Sigmoid colon (tissue), 7 donors: ENCODE data around the gene PRSS56. TPM values are rescaled to one million over a fixed set of nuclear protein-coding genes. Genes with fewer than 3 reads are reported as not detected.

Experiments used
- DNase-seq: peaks from one replicate; pipeline ENCODE4 v3.0.0-alpha.2; 2019
- H3K27ac ChIP-seq, 4 donors: fragments of 200-600 bp; sonication (generic); one replicate each; pipeline ENCODE4 v1.5.1; 2016 to 2019; ENCODE audit warnings: mild to moderate bottlenecking in 1 of 4
- H3K27me3 ChIP-seq, 3 donors: fragments of 200-600 bp; sonication (generic); one replicate each; pipeline ENCODE4 v1.5.1; 2019; ENCODE audit warnings: mild to moderate bottlenecking in 1 of 3
- H3K36me3 ChIP-seq, 4 donors: fragments of 200-600 bp; sonication (generic); one replicate each; pipeline ENCODE4 v1.5.1; 2016 to 2019
- H3K4me1 ChIP-seq, 4 donors: fragments of 200-600 bp; sonication (generic); one replicate each; pipeline ENCODE4 v1.5.1; 2017 to 2019
- H3K4me3 ChIP-seq, 4 donors: fragments of 200-600 bp; sonication (generic); one replicate each; pipeline ENCODE4 v1.5.1; 2017 to 2019; ENCODE audit warnings: mild to moderate bottlenecking in 2 of 4, moderate library complexity in 1 of 4
- H3K9me3 ChIP-seq, 4 donors: fragments of 200-600 bp in 3 of 4; sonication (generic) in 3 of 4; one replicate each; pipeline versions ENCODE4 v1.5.1 to v1.6.1; 2013 to 2019
- EP300 ChIP-seq, 4 donors: sonication (generic); formaldehyde crosslinking; IDR thresholded peaks; one replicate each; pipeline ENCODE4 v1.6.1; 2017; ENCODE audit warnings: antibody characterized with exemption in 4 of 4
- POLR2A ChIP-seq, 2 donors: fragments of 450-650 bp; IDR thresholded peaks; one replicate each; pipeline ENCODE4 v1.6.1; 2016; ENCODE audit warnings: antibody characterized with exemption in 2 of 2, mild to moderate bottlenecking in 2 of 2, moderate library complexity in 2 of 2
- POLR2AphosphoS5 ChIP-seq, 4 donors: sonication (generic); formaldehyde crosslinking; IDR thresholded peaks; one replicate each; pipeline ENCODE4 v1.6.1; 2017; ENCODE audit warnings: antibody characterized with exemption in 4 of 4
- WGBS, 2 donors: extraction: QIAGEN DNeasy Blood & Tissue Kit; methylation state at CpG; one replicate each; pipeline ENCODE4 v1.1.7; 2013; 5-methylcytosine and 5-hydroxymethylcytosine counted together
- intact Hi-C: fragments of 100-400 bp; cut with DNase I; formaldehyde crosslinking; loops from one replicate; pipeline ENCODE4 v1.15.1; 2023
- polyA plus RNA-seq, 3 donors: library from polyadenylated mRNA; stranded (reverse); fragments of 200-250 nt; gene quantifications; one replicate each; pipeline ENCODE4 v1.2.3, GENCODE V29; 2013
- total RNA-seq, 4 donors: library from RNA; depleted of rRNA; stranded (reverse); fragments of >200 nt; gene quantifications; one replicate each; pipeline ENCODE4 v1.1.0, GENCODE V29; 2016
- TF ChIP-seq, protein P1 (sequence below), 4 experiments: fragments of 450-650 bp in 3 of 4; fragments of 200-600 bp in 1 of 4; IDR thresholded peaks; one replicate each; pipeline ENCODE4 v1.5.1; 2016 to 2019; ENCODE audit warnings: antibody characterized with exemption in 4 of 4, mild to moderate bottlenecking in 3 of 4, moderate library complexity in 2 of 4
- donor health status: healthy with polysubstance abuse.
- donor health status: Bipolar disorder and iron deficiency.
- donor health status: healthy.

The PRSS56 gene
- total and polyA plus RNA-seq, 7 donors = not detected

DNA sequence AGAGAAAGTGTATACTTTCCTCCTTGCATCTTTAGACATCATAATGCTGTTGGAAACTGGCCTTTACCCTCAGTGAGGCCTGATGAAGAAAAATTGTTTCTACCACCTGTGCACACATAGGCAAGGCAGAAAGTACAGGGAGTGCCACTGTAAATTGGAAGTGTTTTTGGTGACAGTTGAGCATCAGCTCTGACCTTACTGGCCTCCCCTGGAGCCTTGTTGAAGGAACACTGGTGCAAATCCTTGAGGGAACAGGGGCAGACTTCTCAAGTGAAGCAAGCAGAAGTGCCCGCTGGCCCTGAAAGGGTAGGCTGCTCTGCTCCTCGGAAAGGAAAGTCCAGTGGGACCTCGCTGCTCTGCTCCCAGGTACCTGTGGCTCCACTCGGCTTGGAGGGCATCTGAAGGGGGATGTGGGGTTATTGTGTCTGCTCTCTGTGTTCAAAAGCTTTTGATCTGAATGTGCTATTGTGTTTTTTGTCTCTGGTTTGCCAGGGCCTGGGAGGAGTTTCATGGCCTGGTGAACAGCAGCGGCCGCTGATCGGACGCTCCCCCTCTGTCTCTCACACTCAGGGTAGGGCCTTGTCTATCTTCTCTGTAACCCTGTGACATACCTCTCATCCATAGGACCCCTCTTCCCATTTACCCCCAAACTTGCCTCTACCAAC lies 53.7 kb downstream of the PRSS56 start:
- TF ChIP-seq POLR2AphosphoS5 (IDR thresholded peaks at IDR 0.05) = no peak
- TF ChIP-seq POLR2A (IDR thresholded peaks at IDR 0.05) = no peak
- TF ChIP-seq, protein P1, sequence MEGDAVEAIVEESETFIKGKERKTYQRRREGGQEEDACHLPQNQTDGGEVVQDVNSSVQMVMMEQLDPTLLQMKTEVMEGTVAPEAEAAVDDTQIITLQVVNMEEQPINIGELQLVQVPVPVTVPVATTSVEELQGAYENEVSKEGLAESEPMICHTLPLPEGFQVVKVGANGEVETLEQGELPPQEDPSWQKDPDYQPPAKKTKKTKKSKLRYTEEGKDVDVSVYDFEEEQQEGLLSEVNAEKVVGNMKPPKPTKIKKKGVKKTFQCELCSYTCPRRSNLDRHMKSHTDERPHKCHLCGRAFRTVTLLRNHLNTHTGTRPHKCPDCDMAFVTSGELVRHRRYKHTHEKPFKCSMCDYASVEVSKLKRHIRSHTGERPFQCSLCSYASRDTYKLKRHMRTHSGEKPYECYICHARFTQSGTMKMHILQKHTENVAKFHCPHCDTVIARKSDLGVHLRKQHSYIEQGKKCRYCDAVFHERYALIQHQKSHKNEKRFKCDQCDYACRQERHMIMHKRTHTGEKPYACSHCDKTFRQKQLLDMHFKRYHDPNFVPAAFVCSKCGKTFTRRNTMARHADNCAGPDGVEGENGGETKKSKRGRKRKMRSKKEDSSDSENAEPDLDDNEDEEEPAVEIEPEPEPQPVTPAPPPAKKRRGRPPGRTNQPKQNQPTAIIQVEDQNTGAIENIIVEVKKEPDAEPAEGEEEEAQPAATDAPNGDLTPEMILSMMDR (IDR thresholded peaks at IDR 0.05) = no peak
- TF ChIP-seq EP300 (IDR thresholded peaks at IDR 0.05) = no peak
- peaks cover 10 to 82% (median 26%) of the 10 kb centered on the region in 4 donors for H3K36me3 ChIP-seq
- no peaks in the 10 kb centered on the region for H3K9me3 ChIP-seq
- DNase-seq = no peak
- no peaks in the 10 kb centered on the region for H3K27me3 ChIP-seq
- no peaks in the 10 kb centered on the region for H3K4me1 ChIP-seq
- no peak overlapping the region for H3K27ac ChIP-seq
- 15 to 73% methylated on average over 8 of the region's 8 CpGs for WGBS, 2 donors
- no peak overlapping the region for H3K4me3 ChIP-seq
- intact Hi-C loops = no loop called here

DNA sequence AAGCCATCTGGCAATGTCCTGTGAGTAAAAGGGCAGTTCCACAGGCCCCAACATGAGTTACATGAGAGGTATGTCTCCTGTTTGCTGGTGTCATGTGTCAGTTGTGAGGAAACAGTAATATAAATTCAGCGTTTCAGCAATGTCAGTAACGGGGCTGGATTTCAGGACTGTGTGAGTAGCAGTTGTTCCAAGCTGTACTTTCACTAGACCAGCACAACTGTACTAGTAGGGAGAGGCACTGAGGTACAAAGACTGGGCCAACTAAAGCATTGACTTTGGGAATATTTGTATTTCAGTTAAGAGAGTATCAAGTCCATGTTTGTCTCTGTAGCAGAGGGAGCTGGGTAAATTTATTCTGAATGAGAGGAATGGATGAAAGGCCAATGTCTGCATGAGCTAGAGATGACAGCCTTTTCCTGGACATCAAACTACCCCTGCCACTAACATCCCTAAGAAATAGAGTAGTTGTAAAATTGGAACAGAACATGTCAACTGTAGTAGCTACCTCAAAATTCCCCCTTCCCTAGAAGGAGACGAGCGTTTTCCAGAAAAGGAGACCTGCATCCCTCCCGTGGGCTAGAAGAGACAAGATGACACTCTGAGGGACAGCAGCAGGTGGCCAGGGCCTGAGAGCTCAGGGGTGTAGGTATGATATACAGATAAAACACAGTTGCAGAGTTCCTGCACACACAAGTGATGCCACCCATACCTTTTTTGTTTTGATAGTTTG lies 54.7 kb downstream of the PRSS56 start:
- Histone ChIP-seq H3K27ac (no peak overlapping the region), H3K4me3 (no peak overlapping the region), H3K27me3 (no peaks in the 10 kb centered on the region), H3K9me3 (no peaks in the 10 kb centered on the region), H3K36me3 (peaks cover under 1 to 78% (median 16%) of the 10 kb centered on the region in 4 donors), H3K4me1 (no peaks in the 10 kb centered on the region)
- TF ChIP-seq EP300 (IDR thresholded peaks at IDR 0.05) = no peak
- TF ChIP-seq POLR2A (IDR thresholded peaks at IDR 0.05) = no peak
- TF ChIP-seq, protein P1 (IDR thresholded peaks at IDR 0.05) = no peak
- TF ChIP-seq POLR2AphosphoS5 (IDR thresholded peaks at IDR 0.05) = no peak
- DNase-seq = no peak
- intact Hi-C loops = no loop called here
- WGBS, 2 donors = 33 to 79% methylated on average over 5 of the region's 5 CpGs

Other genes starting within 250 kb of the PRSS56 start
- gene ALPP, start 141.6 kb upstream of the PRSS56 start, total RNA-seq = not detected
- gene ALPP, start 141.6 kb upstream of the PRSS56 start, polyA plus RNA-seq = under 1 TPM in 1 of 3 donors, not detected in 2; 0.03 TPM
- gene ALPG, start 113.5 kb upstream of the PRSS56 start, total RNA-seq = not detected
- gene ALPG, start 113.5 kb upstream of the PRSS56 start, polyA plus RNA-seq = under 1 TPM in 1 of 3 donors, not detected in 2; 0.10 TPM
- not detected for gene ALPI, start 64.2 kb upstream of the PRSS56 start, total RNA-seq
- gene ALPI, start 64.2 kb upstream of the PRSS56 start, polyA plus RNA-seq = 10 to 100 TPM in 1 of 3 donors, 1 to 10 TPM in 2; 5.3 to 10.2 (median 7.2) TPM
- 1 to 10 TPM in 2 of 4 donors, under 1 TPM in 2; 0.16 to 6.1 (median 1.0) TPM for gene ECEL1, start 32.6 kb upstream of the PRSS56 start, total RNA-seq
- gene ECEL1, start 32.6 kb upstream of the PRSS56 start, polyA plus RNA-seq = under 1 TPM in 1 of 3 donors, not detected in 2; 0.61 TPM
- gene CHRND, start 5.8 kb downstream of the PRSS56 start, total RNA-seq = not detected
- gene CHRND, start 5.8 kb downstream of the PRSS56 start, polyA plus RNA-seq = not detected
- not detected for gene CHRNG, start 19.3 kb downstream of the PRSS56 start, total RNA-seq
- gene CHRNG, start 19.3 kb downstream of the PRSS56 start, polyA plus RNA-seq = not detected
- gene TIGD1, start 30.2 kb downstream of the PRSS56 start, total RNA-seq = 1 to 10 TPM; 2.1 to 4.2 (median 3.1) TPM
- 1 to 10 TPM in 1 of 3 donors, under 1 TPM in 2; 0.23 to 3.4 (median 0.60) TPM for gene TIGD1, start 30.2 kb downstream of the PRSS56 start, polyA plus RNA-seq
- 10 to 100 TPM; 42.5 to 55.1 (median 48.4) TPM for gene EIF4E2, start 30.3 kb downstream of the PRSS56 start, total RNA-seq
- gene EIF4E2, start 30.3 kb downstream of the PRSS56 start, polyA plus RNA-seq = 100 to 1,000 TPM in 1 of 3 donors, 10 to 100 TPM in 2; 85.5 to 131 (median 98.5) TPM
- gene EFHD1, start 113.2 kb downstream of the PRSS56 start, total RNA-seq = 1 to 10 TPM; 3.5 to 8.7 (median 6.3) TPM
- gene EFHD1, start 113.2 kb downstream of the PRSS56 start, polyA plus RNA-seq = 1 to 10 TPM in 2 of 3 donors, under 1 TPM in 1; 0.92 to 4.2 (median 3.3) TPM
- gene GIGYF2, start 176.9 kb downstream of the PRSS56 start, total RNA-seq = 10 to 100 TPM; 62.9 to 90.0 (median 74.9) TPM
- gene GIGYF2, start 176.9 kb downstream of the PRSS56 start, polyA plus RNA-seq = 10 to 100 TPM; 10.2 to 24.6 (median 16.6) TPM